Activated T-helper 1 cell treated with anti-CD3 and anti-CD28 coated beads, Interleukin-12 subunit alpha, Interleukin-12 subunit beta, Interleukin-2, Interleukin-4 antibody, amounts not matched to agents 30 ng/mL and 10 ng/mL and 1 ng/mL, durations not matched to agents 14 hours and 24 hours and 36 hours (primary cell): ENCODE data around the gene VOPP1. TPM values are rescaled to one million over a fixed set of nuclear protein-coding genes. Genes with fewer than 3 reads are reported as not detected.

Experiments used
- DNase-seq: peaks from one replicate; pipeline ENCODE4 v3.0.0; 2021; ENCODE audit warnings: low spot score
- H3K27ac Mint-ChIP-seq: one replicate; pipeline ENCODE4 v1.8.0; 2021; ENCODE audit warnings: mild to moderate bottlenecking, mixed read lengths
- H3K27me3 Mint-ChIP-seq: one replicate; pipeline ENCODE4 v1.8.0; 2022; ENCODE audit warnings: mild to moderate bottlenecking, moderate library complexity, mixed read lengths; ENCODE audit not compliant: insufficient read depth
- H3K36me3 Mint-ChIP-seq: one replicate; pipeline ENCODE4 v1.8.0; 2021; ENCODE audit warnings: low read depth, mixed read lengths
- H3K4me1 Mint-ChIP-seq: one replicate; pipeline ENCODE4 v1.8.0; 2021; ENCODE audit warnings: low read depth, mixed read lengths
- H3K4me3 Mint-ChIP-seq: one replicate; pipeline ENCODE4 v1.8.0; 2021; ENCODE audit warnings: mild to moderate bottlenecking, moderate library complexity, mixed read lengths
- H3K9me3 Mint-ChIP-seq: one replicate; pipeline ENCODE4 v1.8.0; 2021; ENCODE audit warnings: mixed read lengths
- intact Hi-C: fragments of 100-400 bp; cut with micrococcal nuclease; formaldehyde crosslinking; loops from one replicate; pipeline ENCODE4 v1.15.1; 2024
- total RNA-seq: library from RNA; stranded (reverse); gene quantifications from 2 replicates; pipeline ENCODE4 v1.2.3, GENCODE V29; 2022

Gene VOPP1
- total RNA-seq, 1 donor from 2014 or later = 96.3 TPM

GRCh38 chr7:55444786-55445185 is 127.5 kb downstream of the VOPP1 start:
- peaks cover 20% of the 10 kb centered on the region for H3K36me3 Mint-ChIP-seq
- H3K9me3 Mint-ChIP-seq = peaks cover 7% of the 10 kb centered on the region
- peaks cover 2% of the 10 kb centered on the region for H3K27me3 Mint-ChIP-seq
- H3K4me3 Mint-ChIP-seq = no peak overlapping the region
- no peak overlapping the region for H3K27ac Mint-ChIP-seq
- intact Hi-C loops = no loop called here
- DNase-seq = no peak
- peaks cover 9% of the 10 kb centered on the region for H3K4me1 Mint-ChIP-seq

DNA sequence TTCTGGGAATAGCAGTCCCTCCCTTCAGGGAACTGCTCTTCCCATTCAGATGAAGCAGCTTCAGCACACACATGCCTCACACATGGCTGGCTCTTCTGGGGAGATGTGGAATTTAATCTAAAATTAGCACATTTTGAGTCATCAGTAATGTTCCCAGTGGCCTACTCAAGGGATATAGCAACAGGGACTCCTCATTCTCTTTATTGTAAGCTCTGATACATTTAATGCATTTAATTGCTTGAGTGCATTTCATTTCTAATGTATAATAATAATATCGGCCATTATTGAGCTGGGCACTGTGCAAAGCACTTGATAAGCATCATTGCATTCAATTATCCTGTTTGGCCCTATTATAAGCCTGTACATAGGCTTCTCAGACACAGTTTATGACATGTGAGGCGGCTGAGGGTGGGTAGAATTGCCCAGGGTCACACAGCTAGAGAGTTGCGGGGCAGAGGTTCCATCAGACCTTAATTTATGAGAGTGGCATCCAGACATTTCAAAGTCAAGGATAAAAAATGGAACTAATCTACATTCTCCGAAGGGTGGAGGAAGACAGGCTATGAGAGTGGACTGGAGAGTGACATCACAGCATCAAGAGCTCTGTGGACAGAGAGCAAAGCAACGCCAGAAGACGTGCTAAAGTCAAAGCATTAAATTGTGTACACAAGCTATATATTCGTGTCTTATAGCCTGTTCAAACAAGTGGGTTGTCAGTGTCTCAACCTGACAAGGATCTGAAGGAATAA is 130.4 kb downstream of the VOPP1 start:
- no peak for DNase-seq
- no peak overlapping the region for H3K4me3 Mint-ChIP-seq
- no peak overlapping the region for H3K27ac Mint-ChIP-seq
- intact Hi-C loops = no loop called here
- no peaks in the 10 kb centered on the region for H3K27me3 Mint-ChIP-seq
- peaks cover 7% of the 10 kb centered on the region for H3K9me3 Mint-ChIP-seq
- H3K4me1 Mint-ChIP-seq = peaks cover 35% of the 10 kb centered on the region
- H3K36me3 Mint-ChIP-seq = peaks cover 14% of the 10 kb centered on the region

DNA sequence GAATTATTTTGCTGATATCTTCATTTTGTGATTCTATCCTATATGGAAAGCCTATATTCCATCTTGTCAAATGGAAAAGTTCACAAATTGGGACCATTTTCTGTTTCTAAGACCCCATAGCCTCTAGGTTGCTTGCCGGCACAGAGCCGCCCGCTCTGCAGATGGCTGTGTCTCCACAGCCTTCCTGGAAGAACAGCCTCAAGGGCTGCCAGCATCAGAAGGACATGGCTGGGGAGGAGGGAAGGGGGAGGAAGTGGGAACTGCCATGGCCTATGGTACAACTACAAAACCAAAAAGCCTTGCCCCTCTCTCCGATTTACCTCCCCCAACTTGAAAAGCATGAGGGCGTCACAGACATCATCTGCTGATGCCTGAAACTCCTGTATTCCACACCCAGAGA is 131.3 kb downstream of the VOPP1 start:
- intact Hi-C loops = no loop called here
- Mint-ChIP-seq H3K27ac (no peak overlapping the region), H3K4me1 (peaks cover 37% of the 10 kb centered on the region), H3K36me3 (peaks cover 6% of the 10 kb centered on the region), H3K4me3 (no peak overlapping the region), H3K9me3 (peaks cover 7% of the 10 kb centered on the region), H3K27me3 (no peaks in the 10 kb centered on the region)
- no peak for DNase-seq

- Mint-ChIP-seq H3K9me3 (peaks cover 2% of the 10 kb centered on the region), H3K27me3 (no peaks in the 10 kb centered on the region), H3K4me3 (no peak overlapping the region), H3K36me3 (peaks cover 6% of the 10 kb centered on the region), H3K27ac (no peak overlapping the region), H3K4me1 (peaks cover 35% of the 10 kb centered on the region)
- DNase-seq = no peak
- intact Hi-C loops = no loop called here
Observed at GRCh38 chr7:55440040-55440690, 132.1 kb downstream of the VOPP1 start.

DNA sequence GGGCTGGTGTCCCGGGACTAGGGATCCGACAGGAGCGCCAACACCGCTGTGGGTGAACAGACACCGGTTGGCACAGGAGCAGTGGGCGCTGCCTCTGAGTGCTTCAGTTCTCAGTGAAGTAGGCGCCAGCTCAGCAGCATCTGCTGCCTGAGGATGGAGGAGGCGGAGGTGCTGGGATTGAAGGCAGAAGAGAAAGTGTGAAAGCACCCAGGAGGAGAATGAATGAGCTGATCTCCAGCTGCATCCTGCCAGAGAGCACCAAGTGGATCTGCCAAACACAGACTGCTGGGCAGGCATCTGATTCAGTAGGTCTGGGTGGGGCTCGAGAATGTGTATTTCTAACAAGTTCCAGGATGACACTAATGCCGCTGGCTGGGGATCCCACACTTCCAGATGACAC is 132.7 kb downstream of the VOPP1 start:
- H3K4me1 Mint-ChIP-seq = peaks cover 33% of the 10 kb centered on the region
- H3K36me3 Mint-ChIP-seq = peaks cover 4% of the 10 kb centered on the region
- H3K4me3 Mint-ChIP-seq = no peak overlapping the region
- no peak for DNase-seq
- H3K27me3 Mint-ChIP-seq = no peaks in the 10 kb centered on the region
- no peaks in the 10 kb centered on the region for H3K9me3 Mint-ChIP-seq
- H3K27ac Mint-ChIP-seq = no peak overlapping the region
- intact Hi-C loops = loop anchor here (10.0 kb wide), 1 partner anchor 525 kb away; the partner anchor contains the start of gene NIPSNAP2

DNA sequence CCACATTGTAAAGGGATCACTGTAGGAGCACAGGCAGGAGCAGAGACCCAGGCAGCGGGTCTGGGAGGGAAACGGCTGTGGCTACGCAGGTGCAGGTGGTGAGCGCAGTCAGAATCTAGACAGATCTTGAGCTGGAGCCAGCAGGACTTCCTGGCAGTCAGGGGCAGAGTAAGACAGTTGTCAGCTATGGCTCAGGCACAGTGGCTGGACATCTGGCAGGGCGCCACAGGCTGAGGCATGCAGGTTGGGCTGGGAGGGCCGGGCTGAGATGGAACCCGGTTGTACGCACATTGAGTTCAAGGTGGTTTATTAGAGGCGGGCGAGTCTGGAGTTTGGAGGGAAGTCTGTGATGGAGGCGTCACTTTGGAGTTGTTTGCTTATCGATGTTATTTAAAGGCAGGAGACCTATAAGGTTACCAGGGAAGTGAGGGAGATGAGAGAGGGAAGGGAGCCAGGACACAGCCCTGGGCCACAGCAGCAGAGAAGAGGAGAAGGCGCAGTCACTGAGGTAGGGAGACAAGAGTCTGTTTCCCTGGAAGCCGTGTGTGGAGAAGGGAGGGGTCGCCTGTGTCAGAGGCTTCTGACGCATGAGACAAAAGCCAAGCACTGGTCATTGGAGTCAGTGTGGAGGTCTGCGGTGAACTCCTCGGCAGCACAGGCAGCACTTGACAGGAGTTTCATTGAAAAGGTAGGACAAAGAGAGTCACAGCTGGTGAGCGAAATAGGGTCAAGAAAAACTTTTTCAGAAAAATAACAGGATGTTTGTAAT is 133.4 kb downstream of the VOPP1 start:
- Mint-ChIP-seq H3K27ac (no peak overlapping the region), H3K4me1 (peaks cover 37% of the 10 kb centered on the region), H3K36me3 (peaks cover 4% of the 10 kb centered on the region), H3K27me3 (no peaks in the 10 kb centered on the region), H3K9me3 (no peaks in the 10 kb centered on the region), H3K4me3 (no peak overlapping the region)
- intact Hi-C loops = loop anchor here (10.0 kb wide), 1 partner anchor 526 kb away; the partner anchor contains the start of gene NIPSNAP2
- no peak for DNase-seq

- Mint-ChIP-seq H3K36me3 (peaks cover 4% of the 10 kb centered on the region), H3K4me1 (peaks cover 43% of the 10 kb centered on the region)
Observed at GRCh38 chr7:55438085-55438756, 134.1 kb downstream of the VOPP1 start.

DNA sequence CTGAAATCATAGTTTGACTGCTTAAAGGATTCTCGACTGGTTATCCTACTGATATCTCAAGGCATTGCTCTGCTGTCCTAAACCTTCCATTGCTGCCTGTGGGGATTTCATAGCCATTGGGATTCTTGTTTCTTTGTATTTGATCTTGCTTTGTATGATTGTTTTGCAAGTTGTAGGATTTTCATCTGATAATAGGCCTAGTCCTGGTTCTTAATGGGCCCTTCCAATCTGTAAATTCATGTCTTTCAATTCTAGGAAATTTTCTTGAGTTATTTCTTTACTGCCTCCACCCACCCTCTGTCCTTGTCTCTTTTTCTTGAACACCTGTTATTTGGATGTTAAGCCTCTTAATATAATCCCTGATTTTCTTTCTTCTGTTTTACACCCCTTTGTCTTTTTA is 134.9 kb downstream of the VOPP1 start:
- Mint-ChIP-seq H3K27ac (no peak overlapping the region), H3K27me3 (no peaks in the 10 kb centered on the region), H3K4me3 (no peak overlapping the region), H3K36me3 (peaks cover 2% of the 10 kb centered on the region), H3K9me3 (no peaks in the 10 kb centered on the region), H3K4me1 (peaks cover 51% of the 10 kb centered on the region)
- intact Hi-C loops = loop anchor here (10.0 kb wide), 1 partner anchor 527 kb away; the partner anchor contains the start of gene NIPSNAP2
- no peak for DNase-seq

More at GRCh38 chr7:55438085-55438756, 134.1 kb downstream of the VOPP1 start:
- no peak overlapping the region for H3K27ac Mint-ChIP-seq
- H3K27me3 Mint-ChIP-seq = no peaks in the 10 kb centered on the region
- H3K4me3 Mint-ChIP-seq = no peak overlapping the region
- no peaks in the 10 kb centered on the region for H3K9me3 Mint-ChIP-seq
- no peak for DNase-seq
- intact Hi-C loops = loop anchor here (10.0 kb wide), 1 partner anchor 527 kb away; the partner anchor contains the start of gene NIPSNAP2

DNA sequence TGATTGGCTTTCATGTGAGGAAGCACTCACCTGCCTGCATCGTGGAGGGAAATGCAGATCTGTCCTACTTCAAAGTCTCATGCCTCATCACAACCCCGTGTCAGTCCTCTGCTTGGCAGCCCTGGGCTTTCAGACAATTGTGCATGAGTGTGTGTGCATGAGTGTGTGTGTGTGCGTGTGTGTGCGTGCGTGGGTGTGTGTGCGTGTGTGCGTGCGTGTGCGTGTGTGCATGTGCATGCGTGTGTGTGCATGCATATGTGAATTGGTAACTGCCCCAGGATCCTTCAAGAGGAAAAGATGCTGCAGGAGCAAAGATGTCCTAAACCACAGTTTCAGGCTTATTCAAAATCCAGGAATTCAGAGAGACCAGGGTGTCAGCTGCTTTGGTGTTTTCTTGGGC is 135.8 kb downstream of the VOPP1 start:
- no peak overlapping the region for H3K27ac Mint-ChIP-seq
- no peaks in the 10 kb centered on the region for H3K36me3 Mint-ChIP-seq
- peaks cover 54% of the 10 kb centered on the region for H3K4me1 Mint-ChIP-seq
- no peaks in the 10 kb centered on the region for H3K27me3 Mint-ChIP-seq
- intact Hi-C loops = loop anchor here (10.0 kb wide), 1 partner anchor 528 kb away; the partner anchor contains the start of gene NIPSNAP2
- H3K9me3 Mint-ChIP-seq = no peaks in the 10 kb centered on the region
- no peak overlapping the region for H3K4me3 Mint-ChIP-seq
- no peak for DNase-seq

DNA sequence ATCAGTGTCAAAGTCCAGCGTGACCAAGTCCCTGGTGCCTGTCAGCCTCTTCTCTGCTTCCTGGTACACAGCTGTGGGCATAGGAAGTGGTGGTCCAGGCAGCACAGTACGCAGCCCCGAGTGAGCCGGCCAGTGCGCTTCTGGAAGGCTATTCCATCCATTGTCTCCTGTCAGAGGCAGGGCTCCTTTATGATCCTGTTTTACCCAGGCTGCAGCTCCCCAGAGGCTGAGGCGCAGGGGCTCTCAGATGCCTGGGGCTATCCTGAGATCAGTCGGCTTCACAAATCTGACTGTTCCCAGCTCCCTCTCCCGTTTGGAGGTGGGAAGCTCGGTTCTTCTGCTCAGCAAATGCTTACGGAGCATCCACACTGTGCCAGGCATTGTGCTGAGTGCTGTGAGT is 136.8 kb downstream of the VOPP1 start:
- DNase-seq = no peak
- Mint-ChIP-seq H3K27me3 (no peaks in the 10 kb centered on the region), H3K4me1 (peaks cover 54% of the 10 kb centered on the region), H3K36me3 (no peaks in the 10 kb centered on the region), H3K4me3 (no peak overlapping the region), H3K9me3 (no peaks in the 10 kb centered on the region), H3K27ac (no peak overlapping the region)
- intact Hi-C loops = loop anchor here (10.0 kb wide), 1 partner anchor 529 kb away; the partner anchor contains the start of gene NIPSNAP2

- DNase-seq = no peak
- intact Hi-C loops = loop anchor here (1.0 to 10.0 kb wide), 5 partner anchors 49 to 532 kb away; partner anchors contain the start of gene NIPSNAP2
- H3K9me3 Mint-ChIP-seq = no peaks in the 10 kb centered on the region
- peaks cover 34% of the 10 kb centered on the region for H3K4me1 Mint-ChIP-seq
- no peaks in the 10 kb centered on the region for H3K36me3 Mint-ChIP-seq
- peak overlapping the region; percentile 27 for H3K27ac Mint-ChIP-seq
- H3K4me3 Mint-ChIP-seq = no peak overlapping the region
- no peaks in the 10 kb centered on the region for H3K27me3 Mint-ChIP-seq
Observed at GRCh38 chr7:55432939-55433784, 139.1 kb downstream of the VOPP1 start.
